HepG2 (cell line): ENCODE measurements around the gene UCKL1. TPM values are rescaled to one million over a fixed set of nuclear protein-coding genes. Genes with fewer than 3 reads are reported as not detected.

ENCODE experiments used
- AKNA ChIP-seq: sonication (generic); formaldehyde crosslinking; IDR thresholded peaks from 2 replicates; pipeline ENCODE4 v1.4.0; 2020; ENCODE audit warnings: missing genetic modification reagents, borderline replicate concordance
- BRD4 ChIP-seq: sonication (generic); formaldehyde crosslinking; IDR thresholded peaks from 2 replicates; pipeline ENCODE4 v1.4.0; 2020; ENCODE audit warnings: missing genetic modification reagents
- FOXA3 ChIP-seq: IDR thresholded peaks from 2 replicates; pipeline ENCODE4 v1.6.1; 2016; ENCODE audit warnings: missing genetic modification reagents, missing compliant biosample characterization
- HNRNPUL1 ChIP-seq: fragments of 200-400 bp; formaldehyde crosslinking; IDR thresholded peaks from 2 replicates; pipeline ENCODE4 v1.6.1; 2017; ENCODE audit warnings: low read depth, mild to moderate bottlenecking, low read length, moderate library complexity
- HOXA5 ChIP-seq: sonication (generic); formaldehyde crosslinking; IDR thresholded peaks from 2 replicates; pipeline ENCODE4 v1.4.0; 2020; ENCODE audit warnings: missing genetic modification reagents
- JDP2 ChIP-seq: sonication (generic); formaldehyde crosslinking; IDR thresholded peaks from 2 replicates; pipeline ENCODE4 v1.8.1; 2022; ENCODE audit warnings: missing genetic modification reagents, borderline replicate concordance
- JUND ChIP-seq: sonication (generic); formaldehyde crosslinking; IDR thresholded peaks from 2 replicates; pipeline ENCODE4 v1.8.0; 2022; ENCODE audit warnings: mild to moderate bottlenecking, missing genetic modification reagents
- KDM1A ChIP-seq: IDR thresholded peaks from 2 replicates; pipeline ENCODE4 v1.6.1; 2016; ENCODE audit warnings: missing compliant biosample characterization
- KDM4B ChIP-seq: sonication (generic); formaldehyde crosslinking; IDR thresholded peaks from 2 replicates; pipeline ENCODE4 v1.4.0; 2020; ENCODE audit warnings: missing genetic modification reagents
- PHB2 ChIP-seq: fragments of 450-650 bp; IDR thresholded peaks from 2 replicates; pipeline ENCODE4 v1.6.1; 2018; ENCODE audit not compliant: partially characterized antibody
- PITX1 ChIP-seq: sonication (generic); formaldehyde crosslinking; IDR thresholded peaks from 2 replicates; pipeline ENCODE4 v1.5.1; 2020; ENCODE audit warnings: mild to moderate bottlenecking, missing genetic modification reagents
- PRDM4 ChIP-seq: sonication (generic); formaldehyde crosslinking; IDR thresholded peaks from 2 replicates; pipeline ENCODE4 v1.9.0; 2021; ENCODE audit warnings: missing genetic modification reagents, borderline replicate concordance
- SMC3 ChIP-seq: IDR thresholded peaks from 2 replicates; pipeline ENCODE4 v1.6.1; 2011; ENCODE audit warnings: low read length, improper control_type of control experiment
- SNAPC5 ChIP-seq: sonication (generic); formaldehyde crosslinking; IDR thresholded peaks from 2 replicates; pipeline ENCODE4 v1.8.1; 2023; ENCODE audit warnings: mild to moderate bottlenecking, missing genetic modification reagents, borderline replicate concordance
- SRF ChIP-seq: IDR thresholded peaks from 2 replicates; pipeline ENCODE4 v1.6.1; 2011; ENCODE audit warnings: mild to moderate bottlenecking, low read depth, low read length, moderate library complexity
- SSRP1 ChIP-seq: IDR thresholded peaks from 2 replicates; pipeline ENCODE4 v1.6.1; 2016; ENCODE audit warnings: control low read depth
- ZFX ChIP-seq: sonication (generic); formaldehyde crosslinking; IDR thresholded peaks from 2 replicates; pipeline ENCODE4 v1.4.0; 2020; ENCODE audit warnings: mild to moderate bottlenecking, low read depth, missing genetic modification reagents, moderate library complexity
- ZNF33A ChIP-seq: sonication (generic); formaldehyde crosslinking; IDR thresholded peaks from 2 replicates; pipeline ENCODE4 v1.5.1; 2020; ENCODE audit warnings: missing genetic modification reagents, mild to moderate bottlenecking, moderate library complexity, borderline replicate concordance
- ZNF768 ChIP-seq: sonication (generic); formaldehyde crosslinking; IDR thresholded peaks from 2 replicates; pipeline ENCODE4 v1.4.0; 2020; ENCODE audit warnings: missing genetic modification reagents
- ZNF800 ChIP-seq: sonication (generic); formaldehyde crosslinking; IDR thresholded peaks from 2 replicates; pipeline ENCODE4 v1.4.0; 2020; ENCODE audit warnings: missing genetic modification reagents
- ZNF879 ChIP-seq: sonication (generic); formaldehyde crosslinking; IDR thresholded peaks from 2 replicates; pipeline ENCODE4 v1.8.1; 2023; ENCODE audit warnings: missing genetic modification reagents
- ZSCAN21 ChIP-seq: sonication (generic); formaldehyde crosslinking; IDR thresholded peaks from 2 replicates; pipeline ENCODE4 v1.8.0; 2022; ENCODE audit warnings: mild to moderate bottlenecking, missing genetic modification reagents, moderate library complexity, borderline replicate concordance
- polyA plus RNA-seq, 8 experiments: library from polyadenylated mRNA; depleted of rRNA in 3 of 8; stranded (reverse) in 7 of 8; unstranded in 1 of 8; fragments of >200 nt; fragmentation: Illumina TruSeq in 4 of 8; extraction: Trizol in 4 of 8; gene quantifications; 2 replicates each; pipeline versions ENCODE4 v1.2.1 to v1.2.3, GENCODE V29; 2011 to 2016; ENCODE audit warnings: low read depth in 4 of 8, missing spikeins in 1 of 8, mixed read lengths in 1 of 8; ENCODE audit not compliant: insufficient read depth in 1 of 8
- total RNA-seq, 5 experiments: library from RNA; depleted of rRNA; stranded (reverse); fragments of >200 nt; fragmentation: Illumina TruSeq; extraction: Trizol; gene quantifications; 2 replicates each; pipeline ENCODE4 v1.2.3, GENCODE V29; 2016; ENCODE audit warnings: low read depth in 1 of 5

The UCKL1 gene
- total and polyA plus RNA-seq, 2 of the 13 experiments (the other 11 are each of a cell fraction or from before 2014, with no cell fraction given): 50.2 to 126 TPM

- no peak for TF ChIP-seq PRDM4
- TF ChIP-seq JUND (CRISPR knock-in tag): no peak
- TF ChIP-seq KDM1A (CRISPR knock-in tag): no peak
- 0 out of 2 replicates have a peak, but pooled peaks have one; percentile 26 for TF ChIP-seq ZNF879 (CRISPR knock-in tag)
- TF ChIP-seq KDM4B (CRISPR knock-in tag): no peak
- no peak for TF ChIP-seq JDP2 (CRISPR knock-in tag)
- no peak for TF ChIP-seq HNRNPUL1
- TF ChIP-seq FOXA3 (CRISPR knock-in tag): no peak
- no peak for TF ChIP-seq ZSCAN21 (CRISPR knock-in tag)
- TF ChIP-seq ZNF33A (CRISPR knock-in tag): no peak
- no peak for TF ChIP-seq AKNA (CRISPR knock-in tag)
- no peak for TF ChIP-seq BRD4 (CRISPR knock-in tag)
- no peak for TF ChIP-seq SSRP1 (CRISPR knock-in tag)
- no peak for TF ChIP-seq SNAPC5 (CRISPR knock-in tag)
- peak; percentile 36; the same call in 1 of the 2 replicates for TF ChIP-seq ZFX (CRISPR knock-in tag)
- TF ChIP-seq ZNF800 (CRISPR knock-in tag): no peak
- TF ChIP-seq ZNF768 (CRISPR knock-in tag): peak; percentile 31; the same call in 1 of the 2 replicates
- TF ChIP-seq SMC3: no peak
- TF ChIP-seq PITX1 (CRISPR knock-in tag): 0 out of 2 replicates have a peak, but pooled peaks have one; percentile 22
- TF ChIP-seq SRF: no peak
- no peak for TF ChIP-seq PHB2
- TF ChIP-seq HOXA5: no peak
Measured at GRCh38 chr20:63967330-63968135, 11.3 kb upstream of the UCKL1 start (continued).
